K562 (cell line): Measurements from ENCODE around the gene NUPR1. TPM values are rescaled to one million over a fixed set of nuclear protein-coding genes. Genes with fewer than 3 reads are reported as not detected.
A peak's percentile ranks its signal among the peaks of the same experiment; 100 is the strongest.

Source experiments
- FOXJ2 ChIP-seq: fragments of 200-800 bp; sonication (Bioruptor generic); IDR thresholded peaks from 2 replicates; pipeline ENCODE4 v1.6.1; 2016; ENCODE audit warnings: missing genetic modification characterization, missing compliant biosample characterization
- GTF2B ChIP-seq: IDR thresholded peaks from 2 replicates; pipeline ENCODE4 v1.6.1; 2011; ENCODE audit not compliant: insufficient read length; ENCODE audit errors: extremely low read depth
- NCOR1 ChIP-seq: fragments of 450-650 bp; IDR thresholded peaks from 2 replicates; pipeline ENCODE4 v1.6.1; 2016; ENCODE audit warnings: mild to moderate bottlenecking, moderate library complexity
- NELFE ChIP-seq: IDR thresholded peaks from 2 replicates; pipeline ENCODE4 v1.6.1; 2011; ENCODE audit warnings: mild to moderate bottlenecking; ENCODE audit not compliant: insufficient read depth, insufficient read length
- NR4A1 ChIP-seq, 2 experiments: fragments of 250-450 bp in 1 of 2; fragments of 450-650 bp in 1 of 2; sonication (Bioruptor Pico) in 1 of 2; IDR thresholded peaks; 2 replicates each; pipeline versions ENCODE4 v1.4.0 to v1.6.1; 2016 to 2020; ENCODE audit warnings: mild to moderate bottlenecking in 2 of 2, missing compliant biosample characterization in 1 of 2, missing genetic modification characterization in 1 of 2, moderate library complexity in 1 of 2
- PCBP1 ChIP-seq: fragments of 200-400 bp; formaldehyde crosslinking; IDR thresholded peaks from 2 replicates; pipeline ENCODE4 v1.6.1; 2018; ENCODE audit warnings: mild to moderate bottlenecking, low read depth, low read length; ENCODE audit not compliant: poor library complexity, severe bottlenecking
- SMARCA4 ChIP-seq: fragments of 450-650 bp; IDR thresholded peaks from 2 replicates; pipeline ENCODE4 v1.6.1; 2016
- SPI1 ChIP-seq: IDR thresholded peaks from 2 replicates; pipeline ENCODE4 v1.6.1; 2011; ENCODE audit warnings: low read depth, low read length, control low read depth, borderline replicate concordance
- TEAD4 ChIP-seq, 2 experiments: sonication (generic) in 1 of 2; formaldehyde crosslinking in 1 of 2; IDR thresholded peaks; 2 replicates each; pipeline versions ENCODE4 v1.6.1 to v1.8.0; 2012 to 2022; ENCODE audit warnings: borderline replicate concordance in 1 of 2, inconsistent platforms in 1 of 2, low read length in 1 of 2, mild to moderate bottlenecking in 1 of 2, missing genetic modification reagents in 1 of 2
- ZKSCAN1 ChIP-seq: fragments of 150-350 bp; IDR thresholded peaks from 2 replicates; pipeline ENCODE4 v1.6.1; 2016; ENCODE audit warnings: low read depth, low read length
- ZNF311 ChIP-seq: fragments of 250-450 bp; sonication (Bioruptor Pico); IDR thresholded peaks from 2 replicates; pipeline ENCODE4 v1.4.0; 2020; ENCODE audit warnings: mild to moderate bottlenecking, moderate library complexity
- polyA plus RNA-seq, 8 experiments: library from polyadenylated mRNA; depleted of rRNA in 4 of 8; stranded (reverse) in 5 of 8; unstranded in 3 of 8; fragments of >200 nt; fragmentation: Nextera tagmentation in 2 of 8; fragmentation: Illumina TruSeq in 1 of 8; extraction: Ambion mirVana in 2 of 8; extraction: Trizol in 1 of 8; gene quantifications; 2 replicates each; pipeline versions ENCODE4 v1.2.1 to v1.2.3, GENCODE V29; 2011 to 2014; ENCODE audit warnings: inconsistent platforms in 1 of 8, missing spikeins in 1 of 8
- total RNA-seq, 7 experiments: library from RNA; depleted of rRNA in 6 of 7; stranded (reverse); fragments of >200 nt in 6 of 7; fragmentation: Illumina TruSeq in 2 of 7; extraction: Trizol in 2 of 7; gene quantifications; 2 replicates each; pipeline versions ENCODE4 v1.2.1 to v1.2.3, GENCODE V29; 2011 to 2021; ENCODE audit warnings: low replicate concordance in 1 of 7
- TF ChIP-seq, protein P1 (sequence below): fragments of 200-800 bp; sonication (Bioruptor generic); IDR thresholded peaks from 2 replicates; pipeline ENCODE4 v1.6.1; 2017; ENCODE audit warnings: missing genetic modification characterization, missing compliant biosample characterization
- TF ChIP-seq, protein P2 (sequence below), 2 experiments: fragments of 450-650 bp; IDR thresholded peaks; 2 replicates each; pipeline ENCODE4 v1.6.1; 2016; ENCODE audit warnings: mild to moderate bottlenecking in 2 of 2, borderline replicate concordance in 1 of 2, low read depth in 1 of 2, moderate library complexity in 1 of 2
- TF ChIP-seq, protein P3 (sequence below): fragments of 450-650 bp; IDR thresholded peaks from 2 replicates; pipeline ENCODE4 v1.6.1; 2016; ENCODE audit warnings: borderline replicate concordance

Gene NUPR1
- total and polyA plus RNA-seq, 9 of the 15 experiments (the other 6 are each of a cell fraction or from before 2014, with no cell fraction given): 0.07 to 1.5 (median 0.27) TPM

DNA sequence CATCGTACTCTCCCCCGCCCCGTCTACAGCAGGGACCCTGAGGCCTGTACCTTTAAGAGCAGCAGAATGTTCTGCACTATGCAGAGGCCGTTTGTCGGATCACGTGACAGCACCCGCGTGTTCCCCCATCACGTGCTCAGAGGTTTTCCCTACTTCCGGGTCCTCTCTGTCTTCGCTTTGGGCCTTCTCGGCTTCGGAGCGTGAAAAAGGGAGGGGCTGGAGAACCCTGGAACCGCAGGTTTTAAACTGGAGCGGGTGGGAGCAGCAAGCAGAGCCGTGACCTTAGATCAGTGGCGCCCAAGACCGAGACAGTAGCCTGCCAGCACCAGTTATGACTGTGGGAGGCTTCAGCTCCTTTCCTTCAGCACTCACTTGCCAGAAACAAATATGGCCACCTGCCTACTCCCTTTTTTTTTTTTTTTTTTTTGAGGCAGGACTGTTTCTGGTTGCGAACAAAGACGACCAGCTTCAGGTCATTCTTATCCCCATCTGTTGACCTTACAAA lies 46.8 kb downstream of the NUPR1 start, which contains the start of gene CLN3 (continued):
- no peak for TF ChIP-seq NR4A1 (CRISPR knock-in tag; IDR thresholded peaks at IDR 0.05)
- TF ChIP-seq NR4A1 (tag; IDR thresholded peaks at IDR 0.05): peak; percentile 77
- no peak for TF ChIP-seq PCBP1
- no peak for TF ChIP-seq NCOR1
- peak; percentile 21; the same call in 1 of the 2 replicates for TF ChIP-seq TEAD4 (IDR thresholded peaks at IDR 0.05; ENCODE audit: low read length)
- TF ChIP-seq TEAD4 (CRISPR knock-in tag; IDR thresholded peaks at IDR 0.05; ENCODE audit: borderline replicate concordance): no peak
- TF ChIP-seq, protein P1, sequence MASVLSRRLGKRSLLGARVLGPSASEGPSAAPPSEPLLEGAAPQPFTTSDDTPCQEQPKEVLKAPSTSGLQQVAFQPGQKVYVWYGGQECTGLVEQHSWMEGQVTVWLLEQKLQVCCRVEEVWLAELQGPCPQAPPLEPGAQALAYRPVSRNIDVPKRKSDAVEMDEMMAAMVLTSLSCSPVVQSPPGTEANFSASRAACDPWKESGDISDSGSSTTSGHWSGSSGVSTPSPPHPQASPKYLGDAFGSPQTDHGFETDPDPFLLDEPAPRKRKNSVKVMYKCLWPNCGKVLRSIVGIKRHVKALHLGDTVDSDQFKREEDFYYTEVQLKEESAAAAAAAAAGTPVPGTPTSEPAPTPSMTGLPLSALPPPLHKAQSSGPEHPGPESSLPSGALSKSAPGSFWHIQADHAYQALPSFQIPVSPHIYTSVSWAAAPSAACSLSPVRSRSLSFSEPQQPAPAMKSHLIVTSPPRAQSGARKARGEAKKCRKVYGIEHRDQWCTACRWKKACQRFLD: peak; percentile 77; the same call in 1 of the 2 replicates
- TF ChIP-seq, protein P2, sequence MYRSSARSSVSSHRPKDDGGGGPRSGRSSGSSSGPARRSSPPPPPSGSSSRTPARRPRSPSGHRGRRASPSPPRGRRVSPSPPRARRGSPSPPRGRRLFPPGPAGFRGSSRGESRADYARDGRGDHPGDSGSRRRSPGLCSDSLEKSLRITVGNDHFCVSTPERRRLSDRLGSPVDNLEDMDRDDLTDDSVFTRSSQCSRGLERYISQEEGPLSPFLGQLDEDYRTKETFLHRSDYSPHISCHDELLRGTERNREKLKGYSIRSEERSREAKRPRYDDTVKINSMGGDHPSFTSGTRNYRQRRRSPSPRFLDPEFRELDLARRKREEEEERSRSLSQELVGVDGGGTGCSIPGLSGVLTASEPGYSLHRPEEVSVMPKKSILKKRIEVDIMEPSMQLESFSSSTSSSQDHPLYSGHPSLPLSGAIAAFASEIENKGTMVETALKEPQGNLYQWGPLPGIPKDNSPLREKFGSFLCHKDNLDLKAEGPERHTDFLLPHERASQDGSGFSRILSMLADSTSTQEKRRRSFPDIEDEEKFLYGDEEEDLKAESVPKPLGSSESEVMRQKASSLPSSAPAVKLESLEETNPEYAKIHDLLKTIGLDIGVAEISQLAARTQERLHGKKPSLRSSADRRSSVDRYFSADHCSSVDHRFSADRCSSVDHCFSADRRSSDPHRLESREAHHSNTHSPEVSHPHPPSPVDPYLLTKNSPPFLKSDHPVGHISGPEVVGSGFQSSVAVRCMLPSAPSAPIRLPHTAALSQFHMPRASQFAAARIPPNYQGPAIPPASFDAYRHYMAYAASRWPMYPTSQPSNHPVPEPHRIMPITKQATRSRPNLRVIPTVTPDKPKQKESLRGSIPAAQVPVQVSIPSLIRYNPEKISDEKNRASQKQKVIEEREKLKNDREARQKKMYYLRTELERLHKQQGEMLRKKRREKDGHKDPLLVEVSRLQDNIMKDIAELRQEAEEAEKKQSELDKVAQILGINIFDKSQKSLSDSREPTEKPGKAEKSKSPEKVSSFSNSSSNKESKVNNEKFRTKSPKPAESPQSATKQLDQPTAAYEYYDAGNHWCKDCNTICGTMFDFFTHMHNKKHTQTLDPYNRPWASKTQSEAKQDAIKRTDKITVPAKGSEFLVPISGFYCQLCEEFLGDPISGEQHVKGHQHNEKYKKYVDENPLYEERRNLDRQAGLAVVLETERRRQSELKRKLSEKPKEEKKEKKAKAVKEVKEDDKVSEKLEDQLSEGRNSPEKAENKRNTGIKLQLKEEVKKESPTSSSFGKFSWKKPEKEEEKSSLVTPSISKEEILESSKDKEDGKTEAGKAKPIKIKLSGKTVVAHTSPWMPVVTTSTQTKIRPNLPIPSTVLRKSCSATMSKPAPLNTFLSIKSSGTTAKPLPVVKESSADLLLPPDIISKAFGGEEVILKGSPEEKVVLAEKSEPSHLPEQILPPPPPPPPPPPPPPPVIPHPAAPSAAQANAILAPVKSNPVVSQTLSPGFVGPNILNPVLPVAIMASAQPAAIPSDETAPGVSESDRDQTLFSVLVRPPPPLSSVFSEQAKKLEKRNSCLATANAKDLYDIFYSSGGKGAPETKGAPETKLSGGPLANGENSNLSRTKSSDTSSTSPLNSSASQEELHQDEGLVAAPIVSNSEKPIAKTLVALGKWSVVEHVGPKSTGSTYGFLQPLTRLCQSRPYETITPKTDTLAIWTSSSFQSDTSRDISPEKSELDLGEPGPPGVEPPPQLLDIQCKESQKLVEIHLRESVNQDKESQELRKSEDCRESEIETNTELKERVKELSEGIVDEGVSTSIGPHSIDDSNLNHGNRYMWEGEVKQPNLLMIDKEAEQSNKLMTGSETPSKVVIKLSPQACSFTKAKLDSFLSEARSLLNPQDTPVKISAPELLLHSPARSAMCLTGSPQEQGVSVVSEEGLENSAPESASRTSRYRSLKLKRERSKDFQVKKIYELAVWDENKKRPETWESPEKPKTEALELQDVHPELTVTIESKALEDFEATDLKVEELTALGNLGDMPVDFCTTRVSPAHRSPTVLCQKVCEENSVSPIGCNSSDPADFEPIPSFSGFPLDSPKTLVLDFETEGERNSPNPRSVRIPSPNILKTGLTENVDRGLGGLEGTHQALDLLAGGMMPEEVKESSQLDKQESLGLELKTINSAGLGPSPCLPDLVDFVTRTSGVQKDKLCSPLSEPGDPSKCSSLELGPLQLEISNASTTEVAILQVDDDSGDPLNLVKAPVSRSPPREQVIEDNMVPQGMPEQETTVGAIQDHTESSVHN (IDR thresholded peaks at IDR 0.05; ENCODE audit: borderline replicate concordance in 1 of 2, low read depth in 1 of 2): no peak; a peak in 1 of 4 replicates
- TF ChIP-seq GTF2B: no peak
- TF ChIP-seq, protein P3, sequence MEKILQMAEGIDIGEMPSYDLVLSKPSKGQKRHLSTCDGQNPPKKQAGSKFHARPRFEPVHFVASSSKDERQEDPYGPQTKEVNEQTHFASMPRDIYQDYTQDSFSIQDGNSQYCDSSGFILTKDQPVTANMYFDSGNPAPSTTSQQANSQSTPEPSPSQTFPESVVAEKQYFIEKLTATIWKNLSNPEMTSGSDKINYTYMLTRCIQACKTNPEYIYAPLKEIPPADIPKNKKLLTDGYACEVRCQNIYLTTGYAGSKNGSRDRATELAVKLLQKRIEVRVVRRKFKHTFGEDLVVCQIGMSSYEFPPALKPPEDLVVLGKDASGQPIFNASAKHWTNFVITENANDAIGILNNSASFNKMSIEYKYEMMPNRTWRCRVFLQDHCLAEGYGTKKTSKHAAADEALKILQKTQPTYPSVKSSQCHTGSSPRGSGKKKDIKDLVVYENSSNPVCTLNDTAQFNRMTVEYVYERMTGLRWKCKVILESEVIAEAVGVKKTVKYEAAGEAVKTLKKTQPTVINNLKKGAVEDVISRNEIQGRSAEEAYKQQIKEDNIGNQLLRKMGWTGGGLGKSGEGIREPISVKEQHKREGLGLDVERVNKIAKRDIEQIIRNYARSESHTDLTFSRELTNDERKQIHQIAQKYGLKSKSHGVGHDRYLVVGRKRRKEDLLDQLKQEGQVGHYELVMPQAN: peak; percentile 97
- TF ChIP-seq NELFE: no peak
- no peak for TF ChIP-seq ZKSCAN1
- TF ChIP-seq SMARCA4: no peak
- 0 out of 2 replicates have a peak, but pooled peaks have one; percentile 23 for TF ChIP-seq SPI1
- peak; percentile 89 for TF ChIP-seq FOXJ2 (tag)
- TF ChIP-seq ZNF311: no peak
